ENCODE measurements around the gene SGCA.

DNA sequence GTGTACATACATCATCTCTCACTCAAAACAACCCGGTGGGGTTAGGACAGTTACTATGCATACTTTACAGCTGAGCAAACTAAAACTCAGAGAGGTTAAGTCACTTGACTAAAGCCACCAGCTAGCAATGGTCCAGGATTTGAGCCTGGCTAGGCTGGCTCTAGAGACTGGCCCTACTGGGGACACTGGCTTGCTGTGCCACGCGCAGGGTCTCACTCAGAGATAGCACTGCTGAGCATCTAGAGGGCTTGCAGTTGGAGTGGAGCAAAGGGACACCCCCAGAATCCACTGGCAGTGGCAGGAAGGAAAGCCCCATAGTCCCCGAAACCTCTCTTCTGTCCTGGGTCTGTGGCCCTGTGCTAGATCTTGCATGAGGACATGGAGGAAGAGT lies 47.0 kb upstream of the SGCA start:
- TF ChIP-seq, protein P1, sequence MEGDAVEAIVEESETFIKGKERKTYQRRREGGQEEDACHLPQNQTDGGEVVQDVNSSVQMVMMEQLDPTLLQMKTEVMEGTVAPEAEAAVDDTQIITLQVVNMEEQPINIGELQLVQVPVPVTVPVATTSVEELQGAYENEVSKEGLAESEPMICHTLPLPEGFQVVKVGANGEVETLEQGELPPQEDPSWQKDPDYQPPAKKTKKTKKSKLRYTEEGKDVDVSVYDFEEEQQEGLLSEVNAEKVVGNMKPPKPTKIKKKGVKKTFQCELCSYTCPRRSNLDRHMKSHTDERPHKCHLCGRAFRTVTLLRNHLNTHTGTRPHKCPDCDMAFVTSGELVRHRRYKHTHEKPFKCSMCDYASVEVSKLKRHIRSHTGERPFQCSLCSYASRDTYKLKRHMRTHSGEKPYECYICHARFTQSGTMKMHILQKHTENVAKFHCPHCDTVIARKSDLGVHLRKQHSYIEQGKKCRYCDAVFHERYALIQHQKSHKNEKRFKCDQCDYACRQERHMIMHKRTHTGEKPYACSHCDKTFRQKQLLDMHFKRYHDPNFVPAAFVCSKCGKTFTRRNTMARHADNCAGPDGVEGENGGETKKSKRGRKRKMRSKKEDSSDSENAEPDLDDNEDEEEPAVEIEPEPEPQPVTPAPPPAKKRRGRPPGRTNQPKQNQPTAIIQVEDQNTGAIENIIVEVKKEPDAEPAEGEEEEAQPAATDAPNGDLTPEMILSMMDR (IDR thresholded peaks at IDR 0.05): no peak
- TF ChIP-seq POLR2A (IDR thresholded peaks at IDR 0.05): no peak
